T-helper 1 cell (primary cell): Measurements from ENCODE around the gene HID1.
"Not testable (repeated sequence)": the region's sequence is repeated elsewhere in the genome, so short reads cannot be mapped to it uniquely, and the experiment has no call there.

Source experiments
- DNase-seq, 5 donors: peaks; one replicate each; pipeline ENCODE4 v3.0.0-alpha.2; 2012 to 2020

Gene HID1

GRCh38 chr17:74922172-74922571 is 50.4 kb downstream of the HID1 start:
- DNase-seq, result no peak

DNA sequence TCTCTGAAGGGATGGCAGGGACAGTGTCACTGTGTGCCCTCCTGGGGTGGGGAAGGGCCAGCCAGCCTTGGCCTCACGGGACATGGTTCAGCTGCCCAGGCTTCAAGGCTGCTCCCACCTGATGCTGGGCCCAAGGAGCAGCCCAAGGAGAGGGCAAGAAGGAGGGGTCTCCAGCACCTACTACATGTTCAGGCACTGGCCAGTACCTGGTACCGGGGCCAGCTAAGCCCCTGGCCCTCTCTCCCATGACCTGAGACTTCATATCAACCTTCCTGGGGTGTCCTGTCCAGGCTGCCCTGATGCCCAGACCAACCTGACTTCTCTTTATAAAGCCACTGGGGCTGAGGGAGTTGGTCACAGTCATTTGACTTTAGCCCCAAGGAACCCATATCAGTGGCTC is 50.8 kb downstream of the HID1 start:
- no peak for DNase-seq

- no peak for DNase-seq
Observed at GRCh38 chr17:74921026-74921681, 51.4 kb downstream of the HID1 start.

DNA sequence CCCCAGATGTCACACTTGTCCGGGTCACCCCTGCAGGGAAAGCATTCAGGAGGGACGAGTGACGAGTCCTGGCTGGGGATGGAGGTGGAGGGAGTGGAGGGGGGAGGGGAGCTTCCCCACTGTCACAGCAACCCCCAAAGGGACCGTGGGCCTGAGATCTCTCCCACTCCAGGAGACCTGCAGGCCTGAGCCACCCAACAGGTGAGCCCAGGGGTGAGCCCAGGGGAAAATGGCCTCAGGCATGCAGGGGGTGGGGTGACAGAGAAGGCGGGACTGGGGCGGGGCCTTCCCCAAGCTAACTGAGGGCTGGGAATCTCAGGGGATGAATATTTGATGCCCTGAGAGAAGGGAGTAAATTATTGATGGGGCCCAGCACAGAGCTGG is 51.9 kb downstream of the HID1 start:
- no peak for DNase-seq

DNA sequence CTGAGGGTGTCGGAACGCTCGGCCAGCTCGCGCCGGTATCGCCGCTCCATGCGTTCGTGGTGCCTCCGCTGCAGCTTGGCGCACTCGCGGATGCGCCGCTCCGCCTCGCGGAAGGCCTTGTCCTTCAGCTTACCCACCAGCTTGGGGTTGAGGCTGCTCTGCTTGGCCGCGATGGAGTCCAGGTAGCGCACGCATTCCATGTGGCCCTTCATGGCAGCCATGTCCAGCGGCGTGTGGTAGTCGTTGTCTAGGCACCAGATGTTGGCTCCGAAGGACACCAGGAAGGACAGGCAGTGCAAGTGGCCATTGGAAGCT is 52.3 kb downstream of the HID1 start:
- DNase-seq, result no peak

- no peak for DNase-seq
Observed at GRCh38 chr17:74919440-74920305, 52.9 kb downstream of the HID1 start.

- no peak for DNase-seq
Observed at GRCh38 chr17:74918906-74919305, 53.7 kb downstream of the HID1 start.

- DNase-seq, result no peak
Observed at GRCh38 chr17:74917430-74917829, 55.1 kb downstream of the HID1 start.

DNA sequence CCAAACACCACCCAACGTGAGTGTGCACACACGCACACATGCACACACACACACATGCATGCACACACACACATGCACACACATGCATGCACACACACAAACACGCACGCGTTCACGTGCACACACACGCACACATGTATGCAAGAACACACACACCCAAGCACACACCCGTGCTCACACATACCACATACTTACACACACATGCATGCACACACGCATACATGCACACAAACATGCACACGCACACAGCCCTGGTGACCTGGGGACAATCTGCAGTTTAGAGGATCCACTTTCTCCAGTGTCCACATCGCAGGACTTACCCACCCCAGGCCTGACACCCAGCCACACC is 55.7 kb downstream of the HID1 start:
- DNase-seq, result no peak

DNA sequence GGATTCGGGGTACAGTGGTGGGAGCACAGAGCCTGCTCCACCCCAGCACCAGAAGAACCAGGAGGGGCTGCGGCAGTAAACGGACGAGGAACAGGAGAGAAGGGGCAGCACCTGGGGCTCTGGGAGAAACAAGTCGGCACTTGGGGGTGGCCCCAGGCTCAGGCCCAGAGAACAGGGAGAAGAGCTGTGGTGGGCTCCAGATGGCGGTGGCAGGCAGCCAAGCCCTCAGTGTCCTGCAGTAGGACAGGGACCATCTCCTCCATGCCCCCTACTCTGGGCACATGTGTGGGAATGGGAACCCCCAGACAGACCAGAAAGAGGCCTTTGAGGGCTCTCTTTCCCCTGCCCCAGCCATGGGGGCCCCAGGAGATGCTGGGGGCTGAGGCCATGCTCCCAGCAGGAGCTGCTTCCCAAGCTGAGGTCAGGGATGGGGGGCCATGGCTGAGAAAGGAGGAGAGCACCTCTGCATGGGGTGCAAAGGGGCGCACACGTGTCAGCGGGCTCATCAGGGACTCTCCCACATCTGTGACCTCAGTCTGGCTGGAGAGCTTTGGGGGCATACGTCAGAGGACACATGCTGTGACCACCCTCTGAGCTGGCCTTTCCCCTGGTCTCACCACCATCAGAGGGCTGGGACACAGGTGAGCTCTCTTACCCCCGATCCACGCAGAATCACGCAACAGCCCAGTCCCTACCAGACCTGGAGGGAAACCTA is 56.3 kb downstream of the HID1 start:
- no peak for DNase-seq

GRCh38 chr17:74911423-74911822 is 61.1 kb downstream of the HID1 start:
- DNase-seq, result not testable (repeated sequence)

GRCh38 chr17:74909097-74909496 is 63.5 kb downstream of the HID1 start:
- not testable (repeated sequence) for DNase-seq

DNA sequence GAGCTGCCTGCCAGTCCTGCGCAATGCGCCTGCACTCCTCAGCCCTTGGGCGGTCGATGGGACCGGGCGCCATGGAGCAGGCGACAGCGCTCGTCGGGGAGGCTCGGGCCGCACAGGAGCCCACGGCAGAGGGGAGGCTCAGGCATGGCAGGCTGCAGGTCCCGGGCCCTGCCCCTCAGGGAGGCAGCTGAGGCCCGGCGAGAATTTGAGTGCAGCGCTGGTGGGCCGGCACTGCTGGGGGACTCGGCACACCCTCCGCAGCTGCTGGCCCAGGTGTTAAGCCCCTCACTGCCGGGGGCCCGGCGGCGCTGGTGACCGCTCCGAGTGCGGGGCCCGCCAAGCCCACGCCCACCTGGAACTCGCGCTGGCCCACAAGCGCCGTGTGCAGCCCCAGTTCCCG is 65.5 kb downstream of the HID1 start:
- no peak for DNase-seq

DNA sequence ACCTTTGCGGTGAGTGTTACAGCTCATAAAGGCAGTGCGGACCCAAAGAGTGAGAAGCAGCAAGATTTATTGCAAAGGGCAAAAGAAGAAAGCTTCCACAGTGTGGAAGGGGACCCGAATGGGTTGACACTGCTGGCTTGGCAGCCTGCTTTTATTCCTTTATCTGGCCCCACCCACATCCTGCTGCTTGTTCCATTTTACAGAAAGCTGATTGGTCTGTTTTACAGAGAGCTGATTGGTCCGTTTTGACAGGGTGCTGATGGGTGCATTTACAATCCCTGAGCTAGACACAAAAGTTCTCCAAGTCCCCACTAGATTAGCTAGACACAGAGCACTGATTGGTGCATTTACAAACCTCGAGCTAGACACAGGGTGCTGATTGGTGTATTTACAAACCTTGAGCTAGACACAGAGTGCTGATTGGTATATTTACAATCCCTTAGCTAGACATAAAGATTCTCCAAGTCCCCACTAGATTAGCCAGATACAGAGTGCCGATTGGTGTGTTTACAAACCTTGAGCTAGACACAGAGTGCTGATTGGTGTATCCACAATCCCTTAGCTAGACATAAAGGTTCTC is 66.3 kb downstream of the HID1 start:
- DNase-seq, result not testable (repeated sequence)

GRCh38 chr17:74904687-74905409 is 67.7 kb downstream of the HID1 start:
- no peak for DNase-seq

- DNase-seq, result no peak
Observed at GRCh38 chr17:74903671-74904070, 68.9 kb downstream of the HID1 start.

GRCh38 chr17:74903034-74903433 is 69.5 kb downstream of the HID1 start:
- no peak for DNase-seq

GRCh38 chr17:74901353-74902135 is 71.0 kb downstream of the HID1 start:
- no peak for DNase-seq
